A549 (cell line): ENCODE results near the gene ACSM6.

Experiments used
- ESRRA ChIP-seq: fragments of 150-350 bp; IDR thresholded peaks from 2 replicates; pipeline ENCODE4 v1.6.1; 2014; ENCODE audit warnings: mild to moderate bottlenecking, low read length, borderline replicate concordance
- FOSL2 ChIP-seq, 2 experiments: fragments of 450-650 bp in 1 of 2; fragments of >200 bp in 1 of 2; sonication (Bioruptor Twin) in 1 of 2; formaldehyde crosslinking; IDR thresholded peaks; 2 replicates each; pipeline versions ENCODE4 v1.5.0 to v1.6.1; 2016 to 2020; ENCODE audit warnings: mild to moderate bottlenecking in 1 of 2, moderate library complexity in 1 of 2
- HOXA7 ChIP-seq: fragments of 250-450 bp; sonication (Bioruptor Pico); IDR thresholded peaks from 2 replicates; pipeline ENCODE4 v1.5.0; 2020; ENCODE audit warnings: mild to moderate bottlenecking, moderate library complexity
- JUNB ChIP-seq: fragments of >200 bp; sonication (Bioruptor Twin); formaldehyde crosslinking; IDR thresholded peaks from 2 replicates; pipeline ENCODE4 v1.6.1; 2016
- MAZ ChIP-seq: fragments of 150-350 bp; IDR thresholded peaks from 2 replicates; pipeline ENCODE4 v1.6.1; 2014; ENCODE audit warnings: antibody characterized with exemption, low read depth, low read length, borderline replicate concordance
- POLR2A ChIP-seq: IDR thresholded peaks from 2 replicates; pipeline ENCODE4 v1.6.1; 2012; ENCODE audit warnings: mild to moderate bottlenecking, low read length
- TFCP2L1 ChIP-seq: fragments of 250-450 bp; sonication (Bioruptor Pico); IDR thresholded peaks from 2 replicates; pipeline ENCODE4 v1.5.0; 2021; ENCODE audit warnings: mild to moderate bottlenecking
- TP53 ChIP-seq: fragments of 250-450 bp; sonication (Bioruptor Pico); IDR thresholded peaks from 2 replicates; pipeline ENCODE4 v1.5.0; 2021; ENCODE audit warnings: mild to moderate bottlenecking, moderate library complexity
- TF ChIP-seq, protein P1 (sequence below): fragments of 200-600 bp; sonication (generic); IDR thresholded peaks from 2 replicates; pipeline ENCODE4 v1.6.1; 2016; ENCODE audit warnings: antibody characterized with exemption, mild to moderate bottlenecking, moderate library complexity
- TF ChIP-seq, protein P2 (sequence below): fragments of 150-350 bp; IDR thresholded peaks from 2 replicates; pipeline ENCODE4 v1.6.1; 2014; ENCODE audit warnings: low read depth, mild to moderate bottlenecking, low read length
- TF ChIP-seq, protein P3 (sequence below): fragments of >200 bp; sonication (Bioruptor Twin); formaldehyde crosslinking; IDR thresholded peaks from 3 replicates; pipeline ENCODE4 v1.5.1; 2016
- TF ChIP-seq, protein P4 (sequence below): IDR thresholded peaks from 2 replicates; pipeline ENCODE4 v1.6.1; 2012

DNA sequence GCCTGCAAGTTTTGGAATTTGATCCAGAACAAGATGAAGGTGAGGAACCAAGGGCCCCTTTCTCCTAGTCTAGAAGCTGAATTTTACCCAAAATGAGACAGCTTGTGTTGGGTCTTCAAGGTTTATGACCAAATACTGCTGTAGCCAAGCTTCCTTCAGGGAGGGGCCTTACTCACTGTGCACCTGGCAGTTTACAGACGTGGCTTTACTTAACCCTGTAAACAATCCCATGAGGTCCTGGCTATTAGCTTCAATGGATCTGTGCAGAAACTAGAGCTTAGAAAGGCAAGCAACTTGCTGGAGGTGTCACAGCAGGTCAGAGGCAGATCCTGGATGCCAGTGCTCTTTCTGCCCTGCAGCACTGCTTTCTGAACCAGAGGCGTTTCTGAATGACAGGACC, 50.1 kb downstream of the ACSM6 start:
- TF ChIP-seq TFCP2L1 = no peak
- no peak for TF ChIP-seq JUNB
- TF ChIP-seq, protein P1, sequence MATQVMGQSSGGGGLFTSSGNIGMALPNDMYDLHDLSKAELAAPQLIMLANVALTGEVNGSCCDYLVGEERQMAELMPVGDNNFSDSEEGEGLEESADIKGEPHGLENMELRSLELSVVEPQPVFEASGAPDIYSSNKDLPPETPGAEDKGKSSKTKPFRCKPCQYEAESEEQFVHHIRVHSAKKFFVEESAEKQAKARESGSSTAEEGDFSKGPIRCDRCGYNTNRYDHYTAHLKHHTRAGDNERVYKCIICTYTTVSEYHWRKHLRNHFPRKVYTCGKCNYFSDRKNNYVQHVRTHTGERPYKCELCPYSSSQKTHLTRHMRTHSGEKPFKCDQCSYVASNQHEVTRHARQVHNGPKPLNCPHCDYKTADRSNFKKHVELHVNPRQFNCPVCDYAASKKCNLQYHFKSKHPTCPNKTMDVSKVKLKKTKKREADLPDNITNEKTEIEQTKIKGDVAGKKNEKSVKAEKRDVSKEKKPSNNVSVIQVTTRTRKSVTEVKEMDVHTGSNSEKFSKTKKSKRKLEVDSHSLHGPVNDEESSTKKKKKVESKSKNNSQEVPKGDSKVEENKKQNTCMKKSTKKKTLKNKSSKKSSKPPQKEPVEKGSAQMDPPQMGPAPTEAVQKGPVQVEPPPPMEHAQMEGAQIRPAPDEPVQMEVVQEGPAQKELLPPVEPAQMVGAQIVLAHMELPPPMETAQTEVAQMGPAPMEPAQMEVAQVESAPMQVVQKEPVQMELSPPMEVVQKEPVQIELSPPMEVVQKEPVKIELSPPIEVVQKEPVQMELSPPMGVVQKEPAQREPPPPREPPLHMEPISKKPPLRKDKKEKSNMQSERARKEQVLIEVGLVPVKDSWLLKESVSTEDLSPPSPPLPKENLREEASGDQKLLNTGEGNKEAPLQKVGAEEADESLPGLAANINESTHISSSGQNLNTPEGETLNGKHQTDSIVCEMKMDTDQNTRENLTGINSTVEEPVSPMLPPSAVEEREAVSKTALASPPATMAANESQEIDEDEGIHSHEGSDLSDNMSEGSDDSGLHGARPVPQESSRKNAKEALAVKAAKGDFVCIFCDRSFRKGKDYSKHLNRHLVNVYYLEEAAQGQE = no peak
- TF ChIP-seq, protein P2, sequence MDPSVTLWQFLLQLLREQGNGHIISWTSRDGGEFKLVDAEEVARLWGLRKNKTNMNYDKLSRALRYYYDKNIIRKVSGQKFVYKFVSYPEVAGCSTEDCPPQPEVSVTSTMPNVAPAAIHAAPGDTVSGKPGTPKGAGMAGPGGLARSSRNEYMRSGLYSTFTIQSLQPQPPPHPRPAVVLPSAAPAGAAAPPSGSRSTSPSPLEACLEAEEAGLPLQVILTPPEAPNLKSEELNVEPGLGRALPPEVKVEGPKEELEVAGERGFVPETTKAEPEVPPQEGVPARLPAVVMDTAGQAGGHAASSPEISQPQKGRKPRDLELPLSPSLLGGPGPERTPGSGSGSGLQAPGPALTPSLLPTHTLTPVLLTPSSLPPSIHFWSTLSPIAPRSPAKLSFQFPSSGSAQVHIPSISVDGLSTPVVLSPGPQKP = no peak
- TF ChIP-seq, protein P3, sequence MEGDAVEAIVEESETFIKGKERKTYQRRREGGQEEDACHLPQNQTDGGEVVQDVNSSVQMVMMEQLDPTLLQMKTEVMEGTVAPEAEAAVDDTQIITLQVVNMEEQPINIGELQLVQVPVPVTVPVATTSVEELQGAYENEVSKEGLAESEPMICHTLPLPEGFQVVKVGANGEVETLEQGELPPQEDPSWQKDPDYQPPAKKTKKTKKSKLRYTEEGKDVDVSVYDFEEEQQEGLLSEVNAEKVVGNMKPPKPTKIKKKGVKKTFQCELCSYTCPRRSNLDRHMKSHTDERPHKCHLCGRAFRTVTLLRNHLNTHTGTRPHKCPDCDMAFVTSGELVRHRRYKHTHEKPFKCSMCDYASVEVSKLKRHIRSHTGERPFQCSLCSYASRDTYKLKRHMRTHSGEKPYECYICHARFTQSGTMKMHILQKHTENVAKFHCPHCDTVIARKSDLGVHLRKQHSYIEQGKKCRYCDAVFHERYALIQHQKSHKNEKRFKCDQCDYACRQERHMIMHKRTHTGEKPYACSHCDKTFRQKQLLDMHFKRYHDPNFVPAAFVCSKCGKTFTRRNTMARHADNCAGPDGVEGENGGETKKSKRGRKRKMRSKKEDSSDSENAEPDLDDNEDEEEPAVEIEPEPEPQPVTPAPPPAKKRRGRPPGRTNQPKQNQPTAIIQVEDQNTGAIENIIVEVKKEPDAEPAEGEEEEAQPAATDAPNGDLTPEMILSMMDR = no peak
- no peak for TF ChIP-seq HOXA7
- TF ChIP-seq FOSL2 (IDR thresholded peaks at IDR 0.05) = no peak
- TF ChIP-seq FOSL2 (CRISPR knock-in tag; IDR thresholded peaks at IDR 0.05) = no peak
- TF ChIP-seq, protein P4, sequence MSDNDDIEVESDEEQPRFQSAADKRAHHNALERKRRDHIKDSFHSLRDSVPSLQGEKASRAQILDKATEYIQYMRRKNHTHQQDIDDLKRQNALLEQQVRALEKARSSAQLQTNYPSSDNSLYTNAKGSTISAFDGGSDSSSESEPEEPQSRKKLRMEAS = no peak
- TF ChIP-seq POLR2A = no peak
- no peak for TF ChIP-seq ESRRA
- no peak for TF ChIP-seq TP53 (CRISPR knock-in tag)
- TF ChIP-seq MAZ = no peak
